GM21447 (cell line): Measurements from ENCODE around the gene MTTP.

ENCODE experiments used
- ATAC-seq: cut with Tn5 transposase; IDR thresholded peaks from one replicate; pipeline ENCODE4 v1.9.1; 2021; ENCODE audit not compliant: unreplicated experiment

The MTTP gene

DNA sequence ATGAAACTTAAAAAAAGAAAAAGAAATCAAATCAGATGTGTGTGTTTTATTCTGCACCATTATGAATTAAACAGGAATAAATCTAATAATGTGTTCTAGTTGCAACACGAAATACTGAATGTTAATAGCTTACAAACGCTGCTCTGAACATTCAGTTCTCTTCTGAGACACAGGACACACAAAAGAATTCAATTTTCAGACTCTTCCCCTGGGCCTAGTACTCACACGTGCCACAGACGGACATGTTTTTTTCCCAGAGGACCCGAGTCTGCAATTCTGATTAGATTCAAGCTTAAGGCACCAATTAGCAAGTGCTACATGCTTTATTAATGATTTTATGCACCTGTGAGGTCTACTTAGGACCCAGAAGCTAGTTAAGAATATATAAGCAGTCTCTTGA is 62.5 kb downstream of the MTTP start:
- no peak for ATAC-seq

DNA sequence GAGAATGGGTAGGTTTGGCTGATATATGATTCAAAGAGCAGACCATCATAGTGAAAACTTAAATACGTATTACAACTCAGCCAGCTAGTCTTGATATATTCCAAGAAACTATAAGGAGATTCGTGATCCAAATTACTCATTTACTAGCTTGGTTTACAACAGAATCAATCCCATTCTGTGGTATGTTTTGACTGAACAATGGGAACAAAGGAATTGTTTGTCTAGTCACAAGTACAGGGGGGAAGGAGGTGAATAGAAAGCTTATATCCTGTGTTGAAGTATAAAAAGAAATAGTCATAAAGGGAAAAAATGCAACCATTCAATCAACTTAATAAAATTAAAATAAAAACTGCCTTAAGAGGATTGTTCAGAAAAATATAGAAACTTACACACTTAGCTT is 66.1 kb downstream of the MTTP start:
- ATAC-seq, result no peak

DNA sequence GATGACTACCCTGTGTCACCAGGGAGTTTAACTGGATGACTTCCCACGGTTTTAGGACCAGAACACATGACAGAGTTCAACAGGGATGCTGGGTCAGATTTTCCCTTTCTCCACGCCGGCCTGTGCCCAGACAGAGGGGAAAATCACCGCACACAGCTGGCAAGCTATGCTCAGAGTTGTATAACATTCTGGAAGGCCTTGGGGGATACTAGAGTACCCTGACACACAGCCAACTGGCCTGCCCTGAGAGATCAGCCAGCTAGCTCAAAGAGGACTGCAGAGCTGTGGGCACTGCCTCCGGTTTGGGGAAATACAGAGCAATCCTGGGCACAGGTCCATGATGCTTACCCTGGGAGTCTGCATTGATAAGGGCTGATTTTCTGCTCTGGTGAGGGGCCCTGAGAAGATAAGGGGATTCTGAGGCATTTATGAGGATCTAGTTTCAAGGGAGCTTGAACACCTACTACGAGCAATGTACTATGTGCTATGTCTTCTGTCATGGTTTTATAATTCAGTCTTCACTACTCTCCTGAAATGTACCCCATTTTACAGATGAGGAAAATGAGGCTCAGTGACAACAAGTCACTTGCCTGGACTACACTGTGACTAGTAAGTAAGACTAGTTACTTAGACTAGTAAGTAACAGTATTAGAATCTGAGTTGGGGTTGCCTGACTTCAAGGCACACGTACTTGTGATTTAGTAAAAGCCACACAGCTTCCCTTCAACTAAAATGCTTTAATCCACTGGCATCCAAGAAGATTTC is 68.3 kb downstream of the MTTP start:
- no peak for ATAC-seq

DNA sequence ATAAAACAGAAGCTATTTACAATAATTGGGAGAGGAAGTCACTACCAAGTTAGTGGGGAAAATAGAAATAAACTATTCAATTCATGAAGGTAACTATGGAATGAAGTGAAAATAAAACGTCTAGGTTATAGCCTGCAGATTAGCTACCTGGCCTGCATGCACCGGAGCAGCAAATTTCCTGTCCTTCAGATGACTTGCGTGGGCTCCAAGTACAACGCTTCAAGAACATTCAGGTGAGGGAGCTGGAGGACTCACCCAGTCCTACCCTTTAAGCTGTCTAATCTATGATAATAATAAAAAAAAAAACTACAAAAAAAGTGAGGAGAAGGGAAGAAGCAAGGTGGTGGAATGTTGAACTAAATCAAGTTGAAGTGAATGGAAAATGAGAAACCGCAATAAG is 69.8 kb downstream of the MTTP start:
- ATAC-seq, result no peak

DNA sequence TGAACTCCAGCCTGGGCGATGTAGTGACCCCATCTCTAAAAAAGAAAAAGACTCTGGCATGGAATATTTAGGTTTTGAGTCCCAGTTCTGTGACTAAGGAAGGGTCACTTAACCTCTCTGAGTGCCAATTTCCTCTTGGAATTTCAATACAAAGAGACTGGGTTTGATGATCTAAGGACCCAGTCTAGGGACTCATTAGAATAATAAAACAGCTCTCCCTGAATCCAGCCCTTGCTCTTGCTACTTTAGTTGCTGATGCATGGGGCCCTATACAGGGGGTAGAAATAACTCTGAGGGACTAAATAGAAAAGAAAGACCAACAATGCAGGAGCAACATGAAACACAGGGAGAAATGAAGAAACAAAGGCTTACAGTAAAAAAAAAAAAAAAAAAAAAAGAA is 70.4 kb downstream of the MTTP start:
- no peak for ATAC-seq

DNA sequence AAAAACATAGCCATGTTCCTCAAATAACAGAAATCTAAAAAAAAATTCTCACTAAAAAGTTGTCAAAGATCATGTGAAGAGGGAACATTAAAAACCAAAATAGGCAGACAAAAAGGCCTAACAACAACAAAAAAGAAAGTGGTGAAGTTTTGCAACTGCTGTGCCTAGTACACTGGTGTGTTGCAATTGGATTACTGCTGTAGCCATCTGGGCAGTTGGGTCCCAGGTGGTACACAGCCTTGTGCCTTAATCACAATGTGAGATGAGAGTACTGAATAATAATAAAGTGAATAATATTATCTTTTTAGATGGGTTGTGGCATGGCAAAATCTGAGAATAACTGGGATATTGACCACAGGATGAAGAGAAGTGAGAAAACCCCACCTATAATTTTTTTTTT is 71.0 kb downstream of the MTTP start:
- no peak for ATAC-seq

DNA sequence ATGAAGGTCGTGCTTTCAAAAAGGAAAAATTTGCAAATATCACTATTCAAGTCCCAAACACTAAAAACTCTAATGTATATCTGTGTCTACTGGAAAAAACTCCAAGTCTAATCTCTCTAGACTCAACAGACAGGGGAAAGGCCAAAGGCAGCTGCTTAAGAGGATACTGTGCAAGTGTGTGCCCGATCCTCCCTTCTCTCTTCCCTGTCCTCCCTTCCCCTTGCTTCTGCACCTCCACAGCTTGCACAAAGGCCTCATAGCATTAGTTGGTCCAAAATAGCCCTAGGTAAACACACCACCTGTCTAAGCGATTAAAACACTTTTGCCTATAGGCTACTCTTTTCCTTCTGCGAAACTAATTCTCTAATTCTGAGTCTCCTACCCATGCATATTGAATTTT is 72.4 kb downstream of the MTTP start:
- ATAC-seq, result no peak

DNA sequence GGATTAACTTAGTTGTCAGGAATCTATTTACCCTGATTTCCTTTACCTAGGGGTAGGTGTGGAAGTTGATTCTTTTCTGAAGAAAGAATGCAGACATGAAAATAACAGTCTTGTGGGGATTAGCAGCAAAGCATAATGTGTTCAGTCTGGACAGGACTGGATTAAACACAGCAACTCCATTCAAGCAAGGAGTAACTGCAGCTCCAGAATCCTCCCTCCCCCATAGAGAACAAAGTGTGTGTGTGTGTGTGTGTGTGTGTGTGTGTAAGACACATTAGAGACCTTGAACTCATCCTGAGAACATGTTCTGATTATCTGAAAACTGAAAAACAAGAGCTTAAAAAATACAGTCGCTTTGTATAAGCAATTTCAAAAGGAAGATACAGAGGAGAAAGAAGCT is 73.7 kb downstream of the MTTP start:
- no peak for ATAC-seq

DNA sequence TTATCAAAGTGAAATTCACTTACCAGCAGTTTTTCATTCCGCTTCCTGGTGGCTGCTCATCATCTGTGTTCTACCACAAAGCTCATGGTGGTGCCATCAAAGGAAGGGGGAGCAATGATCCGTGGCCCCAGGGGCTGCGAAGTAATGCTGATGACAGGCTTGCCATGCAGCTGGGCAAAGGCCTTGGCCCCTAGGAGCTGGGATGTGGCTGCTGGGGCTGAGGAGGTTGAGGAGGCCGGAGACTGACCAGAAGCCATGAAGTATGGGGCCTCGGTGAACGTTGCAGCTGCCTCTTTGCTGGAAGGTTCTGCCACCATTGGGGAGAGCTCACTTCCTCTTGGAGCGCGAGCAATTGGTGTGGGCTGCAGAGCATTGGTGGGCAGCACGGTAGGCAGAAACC is 74.6 kb downstream of the MTTP start:
- ATAC-seq, result no peak

DNA sequence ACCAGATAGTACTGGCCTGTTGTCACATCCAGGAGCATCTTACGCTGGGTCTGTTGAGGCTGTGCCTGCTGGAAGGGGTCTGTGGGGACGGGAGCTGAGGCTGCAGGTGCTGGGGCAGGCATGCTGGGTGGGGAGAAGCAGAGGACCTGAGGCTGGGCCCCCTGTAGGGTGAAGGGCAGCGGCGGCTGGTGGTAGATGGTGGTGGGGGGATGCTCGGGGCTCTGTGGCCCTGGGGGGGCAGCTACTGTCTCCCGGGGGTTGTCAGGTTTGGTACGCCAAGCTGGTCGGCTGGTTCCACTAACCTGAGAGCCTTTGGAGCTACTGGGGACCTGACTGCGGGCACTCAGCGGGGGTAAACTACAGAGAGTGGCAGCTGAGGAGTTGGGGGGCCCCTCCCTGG is 75.2 kb downstream of the MTTP start:
- ATAC-seq, result no peak

DNA sequence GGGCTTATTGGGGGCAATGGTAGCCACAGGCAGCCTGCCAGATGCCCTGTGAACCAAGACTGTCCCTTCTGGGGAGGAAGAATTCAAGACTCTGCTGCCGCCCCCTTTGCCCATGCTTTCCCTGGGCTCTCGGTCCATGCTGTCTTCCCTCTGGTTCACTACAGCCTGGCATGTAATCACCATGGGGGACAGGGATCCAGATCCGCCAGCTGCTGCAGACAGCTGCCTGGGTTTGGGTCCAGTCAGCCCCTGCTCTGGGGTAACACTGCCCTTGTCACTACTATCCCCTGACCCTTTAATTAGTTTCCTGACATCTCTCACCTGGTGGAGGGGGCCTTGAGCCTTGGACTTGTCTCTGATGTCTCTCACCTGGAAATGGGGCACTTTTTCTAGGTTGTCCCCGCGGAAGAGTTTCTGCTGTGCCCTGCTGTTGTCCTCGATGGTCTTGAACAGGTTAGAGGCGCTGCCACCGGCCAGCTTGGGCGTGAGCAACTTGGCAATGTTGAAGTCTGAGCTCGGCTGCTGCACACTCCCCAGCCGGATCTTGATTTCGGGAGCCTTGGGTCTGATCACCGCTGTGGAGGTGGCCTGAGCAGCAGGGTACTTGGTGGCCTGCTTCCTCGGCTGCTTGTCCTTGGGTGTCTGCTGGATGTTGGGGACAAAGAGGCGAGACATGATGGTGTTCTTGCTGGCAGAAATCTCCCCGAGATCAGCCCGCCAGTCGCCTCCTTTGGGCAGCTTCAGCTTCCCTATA is 76.6 kb downstream of the MTTP start:
- no peak for ATAC-seq

DNA sequence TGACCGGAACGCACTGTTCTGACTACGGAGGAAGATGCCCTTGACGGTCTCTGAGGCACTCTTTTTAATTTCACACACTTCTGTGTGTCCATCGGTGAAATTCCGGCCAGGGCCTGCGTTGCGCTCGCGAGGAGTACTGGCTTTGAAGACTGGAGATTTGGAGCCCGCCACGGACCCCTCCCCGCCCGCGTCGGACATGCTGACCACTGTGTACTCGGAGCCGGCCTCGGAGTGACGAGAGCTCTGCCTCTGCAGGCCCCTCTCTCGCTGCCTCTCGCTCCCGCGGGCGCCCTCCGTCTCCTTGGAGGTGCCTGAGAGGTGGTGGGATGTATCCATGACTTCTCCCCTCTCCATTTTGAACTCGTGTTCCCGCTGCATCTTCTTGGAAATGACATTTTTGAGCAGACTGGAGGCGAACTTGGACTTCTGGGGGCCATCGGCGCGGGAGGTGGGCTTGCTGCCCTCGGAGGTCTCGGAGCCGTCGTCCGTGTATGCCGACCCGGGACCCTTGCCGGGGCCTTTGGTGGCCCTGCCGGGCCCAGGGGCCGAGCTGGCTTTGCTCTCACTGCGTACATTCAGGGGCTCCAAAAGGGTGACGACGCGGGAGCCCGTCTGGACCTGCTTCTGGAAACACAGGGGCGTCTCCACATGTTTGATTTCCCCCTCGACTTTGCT is 77.3 kb downstream of the MTTP start:
- ATAC-seq, result no peak

DNA sequence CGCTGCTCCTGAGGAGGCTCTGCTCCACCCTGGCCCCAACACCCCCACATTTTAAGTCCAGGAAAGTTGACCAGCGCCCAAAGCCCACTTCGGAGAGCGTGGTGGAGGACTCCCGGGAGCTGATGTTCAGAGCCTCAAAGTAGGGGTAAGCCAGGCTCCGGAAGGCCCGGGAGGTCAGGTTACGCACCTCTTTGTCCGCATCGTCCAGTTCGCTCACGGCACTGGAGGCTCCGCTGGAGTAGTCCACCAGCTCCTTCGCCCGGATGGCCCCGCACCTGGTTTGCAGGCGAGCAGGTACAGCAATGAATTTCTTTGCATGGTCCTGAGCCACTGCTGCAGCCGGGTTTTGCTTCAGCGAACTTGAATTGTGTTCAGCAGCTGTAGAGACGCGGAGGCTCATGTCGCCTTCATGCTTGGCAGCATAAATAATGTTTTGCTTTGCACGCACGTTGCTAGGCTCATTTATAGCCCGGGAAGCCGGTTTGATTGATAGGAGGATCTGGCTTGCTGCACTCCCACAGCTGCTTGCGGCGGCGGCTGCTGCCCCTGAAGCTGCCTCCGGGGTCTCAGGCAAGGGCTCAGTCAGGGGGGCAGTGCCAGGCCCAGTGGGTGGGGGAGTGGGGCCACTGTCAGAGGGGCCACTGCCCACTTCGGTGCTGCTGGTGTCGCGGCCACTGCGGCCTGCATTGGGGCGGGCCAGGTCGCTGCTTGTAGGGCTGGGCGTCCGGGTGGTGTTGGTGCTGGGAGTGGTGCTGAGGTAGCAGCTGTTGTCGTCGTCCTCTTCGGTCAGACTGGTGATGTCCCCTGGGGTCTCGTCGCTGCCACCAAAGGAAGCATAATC is 78.2 kb downstream of the MTTP start:
- ATAC-seq, result no peak

DNA sequence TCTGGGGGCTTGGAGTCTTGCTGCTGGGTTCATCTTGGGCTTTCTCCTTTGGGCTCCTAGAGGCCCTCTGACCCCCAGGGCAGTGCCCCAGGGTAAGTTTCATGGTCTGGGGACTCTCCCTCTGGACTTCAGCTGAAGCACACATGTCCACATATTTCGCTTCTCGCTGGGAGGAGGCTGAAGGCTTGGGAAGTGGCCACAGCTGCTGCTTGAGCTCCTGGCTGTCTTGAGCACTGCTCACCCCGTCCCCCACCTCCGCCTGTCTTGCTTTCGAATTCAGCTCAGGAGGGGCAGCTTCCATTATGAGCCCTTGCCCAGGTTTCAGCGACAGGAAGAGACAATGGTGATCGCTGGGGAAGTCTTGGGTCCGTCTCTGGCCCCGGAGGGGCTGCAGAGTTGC is 79.3 kb downstream of the MTTP start:
- ATAC-seq, result no peak

DNA sequence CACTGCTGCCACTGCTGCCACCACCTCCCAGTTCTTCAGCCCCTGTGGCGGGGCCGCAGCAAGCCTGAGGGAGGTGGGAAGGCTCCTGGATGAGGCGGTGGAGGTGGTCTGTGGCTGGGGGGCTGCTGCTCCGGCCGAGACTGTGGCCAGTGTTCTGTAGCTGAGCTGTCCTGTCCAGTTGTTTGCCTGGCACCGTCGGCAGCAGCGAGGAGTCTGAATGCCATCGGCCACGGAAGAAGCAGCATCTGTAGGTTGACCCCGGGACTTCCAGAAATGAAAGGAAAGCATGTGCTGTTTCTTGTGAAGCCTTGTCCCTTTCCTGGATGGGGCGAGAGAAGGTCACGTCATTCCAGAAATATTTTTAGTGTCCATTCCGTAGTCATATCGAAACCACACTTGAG is 79.7 kb downstream of the MTTP start:
- ATAC-seq, result no peak

DNA sequence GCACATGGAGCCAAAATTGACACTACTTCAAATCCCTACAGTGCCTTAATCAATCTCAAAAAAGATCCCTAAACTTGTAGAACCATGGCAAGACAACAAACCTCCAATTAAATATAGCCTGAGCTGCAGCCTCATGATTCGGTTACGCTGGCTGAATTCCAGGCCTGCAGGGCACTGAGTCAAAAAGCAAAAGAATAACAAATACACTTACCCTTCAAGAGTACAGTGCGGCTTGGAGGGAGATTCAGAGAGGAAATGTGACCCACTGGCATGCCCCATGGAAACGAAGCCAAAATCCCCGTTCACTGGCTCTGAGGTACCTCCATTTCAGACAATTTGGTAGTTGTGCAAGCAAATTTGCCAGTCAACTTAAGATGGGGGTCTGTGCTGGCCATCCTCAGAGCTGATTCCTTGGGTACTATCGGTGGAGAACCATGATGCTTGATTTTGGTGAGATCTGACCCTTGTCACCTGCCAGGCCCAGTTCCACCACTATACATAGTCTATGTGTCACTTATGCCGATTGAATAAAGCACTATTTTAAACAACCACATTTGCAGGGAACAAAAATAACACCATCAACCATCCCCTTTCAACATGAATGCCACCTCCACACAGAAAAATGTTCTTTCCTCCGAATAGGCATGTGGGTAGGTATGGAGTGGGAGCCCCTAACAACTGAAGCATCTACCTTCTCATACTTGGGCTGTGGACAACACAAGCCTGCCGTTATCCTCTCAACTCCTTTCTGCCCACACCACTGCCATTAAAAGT is 80.9 kb downstream of the MTTP start:
- no peak for ATAC-seq

DNA sequence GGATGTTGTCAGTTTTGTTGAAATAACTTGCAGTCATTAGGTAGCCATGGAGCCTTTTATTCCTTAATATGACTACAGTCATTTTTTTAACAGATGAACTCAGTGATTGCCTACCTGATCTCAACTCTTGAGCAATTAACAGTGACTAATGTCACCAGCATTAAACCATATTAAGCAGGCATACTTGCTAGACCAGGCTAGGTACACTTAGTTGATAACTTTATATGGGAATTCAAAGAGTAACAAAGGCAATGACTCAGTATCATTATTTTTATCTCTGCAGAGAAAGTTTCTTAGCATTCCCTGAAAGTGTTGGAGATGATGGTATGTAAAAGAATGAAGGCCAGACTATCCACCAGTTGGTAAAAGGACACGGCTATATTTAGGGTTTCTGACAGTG is 83.2 kb downstream of the MTTP start, which contains the start of gene C4orf54:
Gene C4orf54, minus strand, starts transcription at position 31 of the 400 bp plus-strand sequence. CDS start 3,180 bp downstream, outside the sequence.
- ATAC-seq, result no peak

DNA sequence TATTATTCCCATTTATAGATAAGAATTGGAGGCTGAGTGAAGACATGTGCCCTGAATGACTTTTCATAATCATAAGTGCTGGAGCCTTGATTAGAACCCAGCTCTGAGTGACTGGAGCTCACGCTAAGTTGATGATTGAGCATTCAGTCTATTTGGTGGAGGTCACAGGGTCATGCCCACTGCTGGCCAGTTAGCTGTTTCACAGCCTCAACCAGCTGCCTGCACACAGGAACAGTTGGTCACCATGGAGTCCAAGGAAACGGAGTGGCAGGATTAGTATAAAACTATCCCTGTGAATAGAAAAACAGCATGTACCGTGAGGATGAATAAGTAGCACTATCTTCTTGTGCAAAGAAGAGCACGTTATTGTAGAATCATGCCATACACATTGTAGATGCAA is 84.0 kb downstream of the MTTP start:
- ATAC-seq, result no peak

DNA sequence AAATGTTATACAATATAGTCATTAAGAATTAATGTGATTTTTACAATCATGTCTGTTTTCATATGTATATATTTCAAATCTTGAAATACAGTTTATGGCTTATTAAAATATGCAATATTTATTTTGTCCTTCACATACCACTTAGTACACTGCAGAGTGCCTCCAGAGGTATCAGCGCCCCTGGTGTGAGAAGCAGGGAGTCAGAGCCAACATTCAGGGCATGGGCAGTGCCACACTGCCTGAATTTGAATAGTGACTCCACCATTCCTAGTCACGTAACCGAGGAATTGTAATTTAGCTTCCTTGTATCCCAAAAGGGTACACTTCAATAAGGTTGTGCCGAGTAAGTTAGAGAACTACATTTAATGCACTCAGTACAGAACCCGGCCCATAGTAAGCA is 87.3 kb downstream of the MTTP start:
- ATAC-seq, result no peak

DNA sequence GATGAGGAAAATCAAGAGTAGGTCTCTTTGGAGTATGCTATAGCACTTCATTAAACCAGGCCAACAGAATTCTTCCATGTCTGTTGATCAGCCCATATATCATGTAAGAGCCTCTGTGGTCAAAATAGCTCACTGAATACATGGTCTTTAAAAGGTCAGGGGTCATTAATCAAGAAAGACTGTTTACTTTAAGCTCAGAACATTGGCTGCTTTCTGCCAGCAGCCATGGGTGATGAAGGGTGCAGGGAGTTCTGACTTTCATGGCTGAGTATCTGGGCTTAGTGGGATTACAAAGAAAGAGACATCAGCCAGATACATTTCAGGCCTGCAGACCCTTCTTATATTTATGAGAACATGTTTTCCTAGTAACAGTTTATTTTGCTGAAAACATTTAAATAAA is 90.1 kb downstream of the MTTP start:
- ATAC-seq, result no peak
